GM19099 (cell line): ENCODE measurements around the gene MYOG.

Source experiments
- POLR2A ChIP-seq: IDR thresholded peaks from 3 replicates; pipeline ENCODE4 v1.6.1; 2011; ENCODE audit warnings: low read depth; ENCODE audit not compliant: insufficient read length; ENCODE audit errors: extremely low read depth

The MYOG gene

DNA sequence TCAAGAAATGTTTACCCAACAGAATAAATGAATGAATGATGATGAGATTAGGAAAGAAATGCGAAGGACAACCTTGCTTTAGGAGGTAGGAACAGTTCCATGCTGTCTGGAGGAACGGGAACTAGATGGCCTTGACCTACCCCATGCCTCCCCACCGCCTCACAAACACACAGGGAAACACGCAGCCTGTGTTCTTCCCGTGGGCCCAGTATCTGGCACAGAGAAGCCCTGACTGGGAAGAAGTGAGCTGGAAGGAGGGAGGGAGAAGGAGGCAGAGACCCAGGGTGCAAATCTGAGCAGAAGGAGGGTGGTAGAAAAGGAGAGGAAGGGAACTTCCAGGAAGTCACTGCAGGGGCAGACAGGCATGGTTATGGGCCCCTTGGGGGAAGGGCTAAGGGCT is 38.2 kb upstream of the MYOG start:
- TF ChIP-seq POLR2A, result no peak

DNA sequence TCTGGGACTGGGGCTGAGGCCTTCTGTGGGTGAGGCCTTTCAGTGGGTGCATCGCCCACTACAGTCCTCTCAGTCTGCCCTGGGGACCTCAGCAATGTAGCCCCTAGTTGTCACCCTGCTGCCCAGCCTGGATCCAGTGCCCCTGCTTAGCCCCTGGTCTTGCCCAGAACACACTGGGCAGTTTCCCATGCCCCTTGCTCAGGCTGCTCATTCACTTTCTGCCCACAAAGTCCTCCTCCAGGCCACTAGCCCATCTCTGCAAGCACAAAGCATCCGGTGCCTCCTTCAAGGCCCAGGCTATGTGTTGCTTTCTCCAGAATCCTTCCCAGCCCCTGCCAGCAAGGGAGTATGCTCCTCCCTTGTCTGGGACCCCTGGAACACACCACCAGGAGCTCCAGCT is 36.3 kb upstream of the MYOG start:
- no peak for TF ChIP-seq POLR2A

DNA sequence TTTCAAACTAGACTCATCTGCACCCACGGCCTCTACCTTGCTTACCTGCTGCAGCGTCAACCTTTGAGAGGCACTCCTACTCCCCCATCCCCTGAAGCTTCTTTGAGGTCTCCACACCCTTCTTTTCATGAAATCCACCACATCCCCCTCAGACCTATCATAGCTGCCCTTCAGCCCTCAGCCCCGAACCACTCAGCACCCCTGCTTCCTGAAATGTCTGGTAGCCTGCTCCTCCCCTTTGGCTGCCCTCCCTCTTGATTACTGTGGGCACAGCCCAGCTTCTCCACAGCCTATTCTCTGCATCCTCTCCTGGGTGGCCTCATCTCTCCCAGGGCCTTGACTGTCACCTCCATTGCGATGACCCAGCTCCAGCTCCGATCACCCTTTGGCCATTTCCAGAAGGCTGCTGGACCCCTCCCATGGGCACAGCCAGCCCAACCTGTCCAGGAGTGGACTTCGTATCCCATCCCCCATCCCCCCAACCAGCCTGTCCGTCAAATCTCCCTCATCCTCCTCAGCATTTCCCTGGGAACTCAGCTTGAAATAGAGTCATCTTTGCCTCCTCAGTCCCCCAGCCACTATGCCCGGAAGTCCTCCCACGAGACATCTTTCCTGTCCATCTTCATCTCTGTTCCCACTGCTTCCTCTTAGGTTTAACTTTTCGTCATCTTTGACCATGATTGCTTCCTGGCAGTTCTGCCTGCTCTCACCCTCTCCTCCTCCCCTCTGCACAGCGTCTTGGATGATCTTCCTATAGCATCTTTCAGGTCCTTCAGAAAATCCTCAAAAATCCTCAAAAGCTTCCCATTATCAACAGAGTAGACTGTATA is 35.6 kb upstream of the MYOG start:
- no peak for TF ChIP-seq POLR2A

DNA sequence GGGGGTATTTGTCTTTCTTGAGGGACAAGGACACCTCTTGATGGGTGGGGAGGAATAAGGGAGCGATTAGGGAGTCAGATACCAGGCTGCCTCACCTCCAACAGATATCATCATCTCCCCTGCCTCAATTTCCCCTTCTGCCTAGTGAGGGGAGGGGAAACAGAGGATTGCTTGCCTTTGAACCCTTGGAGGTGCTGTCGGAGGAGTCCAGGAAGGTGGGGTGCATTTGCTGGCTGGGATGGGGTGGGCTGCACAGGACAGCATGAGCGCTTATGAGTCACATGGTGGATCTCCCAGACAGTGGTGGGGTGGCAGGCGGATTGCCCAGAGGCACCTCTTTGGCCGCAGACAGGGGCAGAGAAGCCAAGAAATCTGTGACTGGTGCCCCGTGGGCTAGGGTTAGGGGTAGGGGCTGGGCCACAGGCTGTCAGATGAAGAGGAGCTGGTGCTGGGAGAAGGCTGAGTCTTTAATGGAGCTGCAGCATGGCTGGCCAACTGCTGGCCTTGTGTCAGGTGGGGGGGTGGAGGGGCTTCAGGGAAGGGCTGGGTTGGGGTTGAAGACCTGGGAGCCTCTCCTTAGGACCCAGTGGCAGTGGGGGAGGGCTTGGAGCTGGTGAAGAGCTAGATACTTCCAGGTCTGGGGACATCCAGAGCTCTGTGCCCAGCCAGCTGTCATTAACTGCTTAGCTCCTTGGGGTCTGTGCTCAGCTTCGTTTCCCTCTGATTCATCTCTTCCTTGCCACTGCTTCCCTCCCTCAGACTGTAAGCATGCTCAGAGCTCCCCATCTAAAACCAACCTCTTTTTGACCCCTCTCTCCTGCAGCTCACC is 34.7 kb upstream of the MYOG start:
- no peak for TF ChIP-seq POLR2A

DNA sequence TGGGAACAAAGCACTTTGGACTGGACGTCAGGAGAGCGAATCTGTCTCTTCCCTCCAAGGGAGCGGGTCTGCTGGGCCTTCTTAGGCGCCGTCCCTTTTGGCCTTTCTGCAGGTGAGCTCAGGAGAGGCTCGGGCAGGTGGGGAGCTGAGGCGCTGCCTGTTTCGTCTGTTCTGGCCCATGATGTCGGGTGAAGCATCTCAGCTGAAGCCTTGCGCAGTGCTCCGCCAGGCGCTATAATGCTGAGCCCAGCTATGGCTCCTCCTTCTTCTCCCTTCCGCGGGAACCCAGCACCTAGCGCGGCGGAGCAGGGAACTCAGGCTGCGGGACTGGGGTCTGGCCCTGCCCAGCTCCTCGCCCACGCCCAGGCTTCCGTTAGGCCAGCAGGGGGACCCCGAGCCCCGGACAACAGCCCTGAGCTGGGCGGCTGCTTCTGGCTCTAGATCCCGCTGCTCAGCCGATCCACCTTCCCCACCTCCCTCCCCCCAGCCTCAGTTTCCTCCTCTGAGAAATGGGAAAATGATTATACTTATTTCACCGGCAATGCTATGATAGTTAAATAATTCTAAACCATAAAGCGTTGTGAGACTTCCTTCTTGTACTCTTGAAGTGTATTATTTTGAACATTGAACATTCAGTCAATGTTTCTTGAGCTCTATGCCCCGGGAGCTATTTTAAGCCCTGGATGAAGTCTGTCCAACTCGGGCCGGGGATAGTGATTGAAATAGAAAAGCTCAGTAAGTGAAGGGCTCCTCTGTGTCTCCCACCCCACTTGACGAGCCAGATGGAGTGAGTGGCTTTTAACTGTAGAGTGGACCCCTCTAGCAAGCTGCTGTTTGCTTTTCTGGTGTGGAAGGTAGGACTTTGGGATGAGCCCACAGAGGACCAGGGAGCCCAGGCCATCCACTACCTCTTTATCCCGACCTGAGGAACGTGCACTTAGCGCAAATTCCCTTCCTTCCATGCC is 32.1 kb upstream of the MYOG start:
- no peak for TF ChIP-seq POLR2A

DNA sequence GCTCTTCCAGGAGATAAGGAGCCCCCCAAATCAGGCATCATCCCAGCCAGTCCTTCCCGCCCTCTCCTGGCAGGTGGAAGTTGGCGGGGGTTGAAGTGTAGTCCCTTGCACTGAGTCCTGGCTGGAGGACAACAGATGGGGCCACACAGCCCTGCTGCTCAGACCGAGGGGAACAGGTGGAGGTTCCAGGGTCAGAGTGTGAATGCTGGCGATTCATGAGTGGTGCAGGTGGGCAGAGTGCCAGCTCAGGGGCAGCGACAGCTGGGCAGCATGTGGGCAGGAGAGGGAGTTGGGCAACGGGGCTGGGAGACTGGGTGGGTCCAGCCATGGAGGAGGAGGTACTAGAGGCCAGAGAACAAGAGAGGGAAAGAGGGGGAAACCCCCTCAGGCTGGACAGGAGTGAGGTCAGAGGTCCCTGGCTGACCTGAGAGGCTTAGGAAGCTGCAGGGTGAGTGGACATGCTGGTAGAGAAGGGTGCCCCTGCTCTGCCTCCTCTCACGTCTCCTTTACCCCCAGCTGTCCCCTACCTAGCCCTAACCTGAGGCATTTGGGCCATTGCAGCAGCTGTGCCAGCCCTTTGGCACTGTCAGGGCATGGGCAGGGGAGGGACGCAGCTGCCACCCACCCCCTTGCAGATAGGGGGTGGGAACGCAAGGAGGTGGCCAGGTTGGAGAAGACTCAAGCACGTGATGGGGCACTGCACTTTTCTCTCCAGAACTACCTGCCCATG is 30.4 kb upstream of the MYOG start:
- no peak for TF ChIP-seq POLR2A

DNA sequence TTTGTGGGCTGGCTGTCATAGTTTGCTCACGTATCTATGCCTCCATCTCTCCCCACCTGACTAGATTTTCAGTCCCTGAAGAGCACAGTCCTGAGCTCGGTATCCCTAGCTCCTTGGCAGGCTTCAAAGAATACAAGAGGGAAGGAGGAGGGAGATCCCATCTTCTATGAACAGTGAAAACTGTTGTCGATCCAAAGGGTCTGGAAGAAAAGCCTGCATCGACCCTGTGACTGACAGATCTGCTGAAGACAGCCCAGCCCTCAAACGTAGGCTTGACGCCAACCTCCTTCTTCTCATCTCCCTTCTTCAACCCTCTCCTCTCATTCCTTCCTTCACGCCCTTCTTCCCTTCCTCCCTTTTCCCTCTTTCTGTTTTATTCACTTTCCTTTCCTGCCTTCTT is 28.4 kb upstream of the MYOG start:
- no peak for TF ChIP-seq POLR2A

DNA sequence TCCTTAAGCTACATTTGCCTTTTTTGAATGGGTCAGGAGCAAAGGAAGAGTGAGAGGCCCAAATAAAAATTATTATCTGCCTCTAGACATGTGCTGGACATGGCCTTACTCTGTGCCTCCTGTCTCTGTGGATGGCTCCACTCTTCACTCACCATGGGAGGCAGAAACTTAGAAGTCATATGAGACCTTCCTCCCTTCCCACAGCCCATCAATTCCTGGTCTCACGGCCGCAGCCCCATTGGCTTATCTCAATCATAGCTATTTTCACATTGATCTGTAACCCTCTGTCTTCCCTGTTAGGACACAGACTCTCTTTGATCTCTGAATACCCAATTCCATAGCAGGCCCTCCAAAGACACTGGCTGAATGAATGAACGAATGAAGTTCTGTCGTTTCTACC is 27.5 kb upstream of the MYOG start:
- TF ChIP-seq POLR2A, result no peak

DNA sequence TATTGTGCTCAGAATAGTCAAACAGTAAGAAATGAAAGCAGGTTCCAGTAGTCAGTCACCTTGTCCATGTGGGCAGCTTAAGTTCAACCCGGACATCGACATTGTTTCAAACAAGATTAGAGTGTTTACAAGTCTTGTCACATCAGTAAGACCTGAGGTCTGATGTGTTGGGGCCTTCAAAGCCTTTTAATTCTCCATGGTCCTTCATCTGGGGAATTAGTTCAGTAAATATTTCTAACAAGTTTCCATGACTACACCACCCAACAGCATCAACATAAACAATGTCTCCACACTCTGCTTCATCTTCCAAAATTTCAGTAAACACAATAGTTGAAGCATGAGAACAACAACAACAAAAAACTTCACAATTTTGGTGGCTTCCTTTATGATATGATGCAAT is 26.7 kb upstream of the MYOG start:
- TF ChIP-seq POLR2A, result no peak

DNA sequence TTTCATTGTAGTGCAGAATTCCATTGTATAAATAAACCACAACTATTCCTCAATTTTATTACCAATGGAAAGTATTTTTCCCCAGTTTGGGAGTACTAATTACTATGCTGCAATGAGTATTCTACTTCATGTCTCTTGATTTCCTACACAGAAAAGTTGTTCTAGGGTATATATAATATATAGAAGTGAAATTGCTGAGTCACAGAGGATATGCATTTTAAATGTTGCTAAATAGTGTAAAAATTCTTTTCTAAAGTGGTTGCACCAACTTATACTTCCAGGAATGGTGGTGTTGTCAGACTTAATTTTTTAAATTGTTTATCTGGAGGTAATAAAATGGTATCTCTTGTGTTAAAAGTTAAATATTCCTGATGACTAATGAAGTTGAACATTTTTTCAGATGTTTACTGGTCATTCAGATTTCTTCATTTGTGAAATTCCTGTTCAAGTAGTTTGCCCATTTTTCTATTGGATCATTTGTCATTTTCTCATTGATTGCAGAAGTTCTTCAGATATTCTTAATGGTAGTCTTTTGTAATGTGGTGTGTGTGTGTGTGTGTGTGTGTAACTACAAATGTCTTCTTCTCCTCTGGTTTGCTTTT is 19.1 kb upstream of the MYOG start:
- no peak for TF ChIP-seq POLR2A

DNA sequence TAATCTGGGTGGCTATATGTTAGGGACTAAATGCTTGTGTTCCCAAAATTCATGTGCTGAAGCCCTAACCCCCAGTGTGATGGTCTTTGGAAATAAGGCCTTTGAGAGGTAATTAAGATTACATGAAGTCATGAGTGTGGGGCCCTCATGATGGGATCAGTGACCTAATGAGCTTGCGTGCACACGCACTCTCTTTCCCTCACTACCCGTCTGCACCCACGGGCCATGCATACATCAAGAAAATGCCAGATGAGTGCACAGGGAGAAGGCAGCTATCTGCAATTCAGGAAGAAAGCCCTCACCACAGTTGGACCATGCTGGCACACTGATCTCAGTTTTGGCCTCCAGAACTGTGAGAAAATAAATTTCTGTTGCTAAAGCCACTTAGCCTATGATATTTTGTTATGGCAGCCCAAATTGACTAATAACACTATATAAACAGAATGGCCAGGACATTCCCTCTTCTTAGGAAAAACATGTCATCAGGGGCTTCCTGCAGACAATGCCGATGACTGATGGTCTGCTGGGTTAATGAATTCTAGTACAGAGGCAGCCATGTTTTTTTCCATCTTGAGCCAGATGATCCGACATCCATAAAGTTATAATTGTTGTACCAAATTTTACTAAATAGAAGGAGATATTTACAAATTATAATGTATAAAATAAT is 18.1 kb upstream of the MYOG start:
- TF ChIP-seq POLR2A, result no peak

DNA sequence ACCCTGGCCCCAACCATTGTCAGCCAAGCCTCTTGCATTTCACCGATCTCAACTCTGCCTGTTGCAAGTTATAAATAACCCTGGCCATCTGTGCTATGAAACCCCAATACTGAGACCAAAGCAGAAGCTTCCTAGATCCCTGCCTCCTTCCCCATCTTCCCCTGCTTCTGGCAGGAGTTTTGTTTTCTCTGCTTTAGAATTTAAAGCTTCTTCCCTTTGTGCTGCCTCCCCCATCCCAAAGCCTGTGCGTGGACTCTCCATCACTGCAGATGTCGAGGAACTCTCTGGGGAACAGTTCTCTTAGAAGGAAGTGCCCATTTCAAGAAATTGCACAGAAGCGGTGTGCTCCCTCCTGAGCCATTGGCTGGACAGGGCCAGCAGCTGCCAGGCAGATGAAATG is 17.4 kb upstream of the MYOG start:
- no peak for TF ChIP-seq POLR2A

DNA sequence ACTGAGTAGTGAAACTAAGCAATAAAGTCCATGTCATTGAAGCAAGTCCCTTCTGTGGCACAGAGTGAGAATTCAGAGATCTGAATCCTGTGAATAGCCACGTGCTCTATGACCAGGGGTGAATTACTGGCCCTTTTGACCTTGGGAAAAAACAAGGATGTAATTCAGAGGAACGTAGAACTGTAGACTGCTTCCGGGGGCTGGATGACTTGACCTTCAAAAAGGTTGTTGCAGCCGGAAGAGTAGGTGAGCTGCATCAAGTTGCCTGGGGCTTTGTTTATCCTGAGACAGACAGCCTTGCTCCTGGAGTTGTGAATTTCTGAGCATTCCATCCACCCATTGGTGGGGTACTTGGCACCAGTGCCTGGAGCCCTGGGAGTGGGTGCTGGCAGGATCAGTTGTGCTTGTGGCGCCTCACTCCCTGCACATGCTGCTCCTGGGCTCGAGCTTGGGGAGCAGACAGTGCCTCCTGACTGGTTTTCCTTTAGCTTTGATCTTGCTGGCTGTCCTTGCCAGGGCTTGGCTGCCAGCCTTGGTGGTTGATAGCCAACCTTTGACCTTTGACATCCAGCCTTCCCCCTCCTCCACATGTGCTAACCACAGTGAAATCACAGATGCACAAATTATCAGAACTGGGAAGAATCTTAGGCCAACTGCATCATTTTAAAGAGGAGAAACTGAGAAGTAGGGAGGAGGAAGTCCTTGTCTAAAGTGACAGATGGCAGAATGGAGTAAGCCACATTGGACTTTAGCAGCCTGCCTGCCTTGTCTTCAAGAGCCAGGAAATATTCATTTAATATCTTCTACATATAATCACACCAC is 16.2 kb upstream of the MYOG start:
- no peak for TF ChIP-seq POLR2A
